Right atrium auricular region (tissue), 2 donors: ENCODE measurements around the gene MYMX. TPM values are rescaled to one million over a fixed set of nuclear protein-coding genes. Genes with fewer than 3 reads are reported as not detected.
A peak's percentile ranks its signal among the peaks of the same experiment; 100 is the strongest.

Source experiments
- DNase-seq: peaks from one replicate; pipeline ENCODE4 v3.0.0-alpha.2; 2019; ENCODE audit warnings: low spot score
- H3K27ac ChIP-seq, 2 donors: fragments of 200-600 bp; sonication (generic); 1 replicate in 1 of 2; 2 replicates in 1 of 2; pipeline ENCODE4 v1.5.1; 2016 to 2019
- H3K27me3 ChIP-seq, 2 donors: fragments of 200-600 bp; sonication (generic); one replicate each; pipeline versions ENCODE4 v1.5.1 to v1.6.0; 2017 to 2019
- H3K36me3 ChIP-seq: fragments of 200-600 bp; sonication (generic); one replicate; pipeline ENCODE4 v1.5.1; 2016
- H3K4me1 ChIP-seq, 2 donors: fragments of 200-600 bp; sonication (generic); one replicate each; pipeline versions ENCODE4 v1.5.1 to v1.6.0; 2017 to 2019
- H3K4me3 ChIP-seq, 2 donors: fragments of 200-600 bp; sonication (generic); 1 replicate in 1 of 2; 2 replicates in 1 of 2; pipeline ENCODE4 v1.5.1; 2017 to 2019; ENCODE audit warnings: mild to moderate bottlenecking in 1 of 2, moderate library complexity in 1 of 2
- H3K9me3 ChIP-seq, 2 donors: fragments of 200-600 bp; sonication (generic); one replicate each; pipeline ENCODE4 v1.5.1; 2019
- CTCF ChIP-seq, 2 donors: fragments of 200-600 bp; sonication (generic); IDR thresholded peaks; one replicate each; pipeline ENCODE4 v1.5.1; 2019; ENCODE audit warnings: antibody characterized with exemption in 2 of 2
- total RNA-seq, 2 donors: library from RNA; depleted of rRNA; stranded (reverse); fragments of >200 nt; gene quantifications; one replicate each; pipeline ENCODE4 v1.1.0, GENCODE V29; 2016

The MYMX gene
- total RNA-seq, 2 donors from 2014 or later = not detected

DNA sequence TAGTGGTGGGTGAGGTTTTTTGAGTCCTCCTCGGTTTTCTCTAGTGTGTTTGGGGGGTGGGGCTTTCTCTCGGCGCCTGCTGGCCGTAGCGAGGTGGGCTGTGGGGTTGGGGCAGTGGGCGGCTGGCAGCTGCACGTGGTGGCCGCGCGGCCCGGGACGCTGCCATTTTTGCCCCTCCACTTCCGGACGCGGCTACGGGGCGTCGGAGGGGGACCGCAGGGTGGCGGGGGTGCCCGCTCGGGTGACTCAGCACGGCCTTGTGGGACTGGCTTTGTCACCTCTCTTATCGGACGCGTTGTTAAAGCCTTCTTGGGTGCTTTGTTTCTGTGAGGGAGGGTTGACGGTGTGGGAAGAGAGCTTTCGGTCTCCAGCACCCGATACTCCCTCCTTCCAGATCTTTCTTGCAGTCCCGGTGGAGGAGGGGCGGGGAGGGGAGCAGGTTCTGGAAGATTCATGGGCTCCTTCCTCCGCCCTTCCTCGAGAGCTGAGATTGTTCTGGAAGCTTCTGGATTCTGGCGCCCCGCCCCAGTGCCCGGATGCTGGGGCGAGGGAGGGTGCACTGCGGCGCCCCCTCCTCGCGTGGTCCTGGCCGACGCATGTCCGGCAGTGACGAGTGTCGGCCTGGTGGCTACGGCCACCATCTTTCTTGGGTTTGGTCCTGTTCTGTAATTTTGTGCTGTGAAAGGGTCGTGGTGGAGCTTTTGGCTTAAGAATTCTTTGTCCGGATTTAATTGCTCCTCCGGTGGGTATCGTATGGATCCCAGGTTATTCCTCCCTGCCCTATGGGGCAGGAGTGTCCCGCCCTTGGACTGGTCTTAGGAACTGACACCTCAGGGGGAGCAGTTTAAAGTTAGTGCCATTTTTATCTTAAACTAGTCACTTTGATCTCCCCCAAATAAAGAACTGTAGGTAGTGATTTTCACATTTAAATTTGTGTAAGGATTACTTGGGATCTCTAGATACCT, 30.9 kb downstream of the MYMX start:
- H3K27ac ChIP-seq = peak overlapping the region; percentile 100
- no peak for DNase-seq
- TF ChIP-seq CTCF (IDR thresholded peaks at IDR 0.05) = no peak
- H3K4me3 ChIP-seq = peak overlapping the region; percentile 92 to 95
- H3K36me3 ChIP-seq = peaks cover 42% of the 10 kb centered on the region
- H3K4me1 ChIP-seq = peaks cover 0 to 36% of the 10 kb centered on the region in 2 donors
- no peaks in the 10 kb centered on the region for H3K9me3 ChIP-seq
- H3K27me3 ChIP-seq = no peaks in the 10 kb centered on the region

GRCh38 chr6:44248579-44248978, 31.9 kb downstream of the MYMX start:
- DNase-seq = no peak
- Histone ChIP-seq H3K27me3 (no peaks in the 10 kb centered on the region), H3K27ac (peak overlapping the region; percentile 100), H3K9me3 (no peaks in the 10 kb centered on the region), H3K4me1 (peaks cover 0 to 36% of the 10 kb centered on the region in 2 donors), H3K36me3 (peaks cover 52% of the 10 kb centered on the region), H3K4me3 (peak overlapping the region; percentile 92 to 95)
- TF ChIP-seq CTCF (IDR thresholded peaks at IDR 0.05) = no peak

DNA sequence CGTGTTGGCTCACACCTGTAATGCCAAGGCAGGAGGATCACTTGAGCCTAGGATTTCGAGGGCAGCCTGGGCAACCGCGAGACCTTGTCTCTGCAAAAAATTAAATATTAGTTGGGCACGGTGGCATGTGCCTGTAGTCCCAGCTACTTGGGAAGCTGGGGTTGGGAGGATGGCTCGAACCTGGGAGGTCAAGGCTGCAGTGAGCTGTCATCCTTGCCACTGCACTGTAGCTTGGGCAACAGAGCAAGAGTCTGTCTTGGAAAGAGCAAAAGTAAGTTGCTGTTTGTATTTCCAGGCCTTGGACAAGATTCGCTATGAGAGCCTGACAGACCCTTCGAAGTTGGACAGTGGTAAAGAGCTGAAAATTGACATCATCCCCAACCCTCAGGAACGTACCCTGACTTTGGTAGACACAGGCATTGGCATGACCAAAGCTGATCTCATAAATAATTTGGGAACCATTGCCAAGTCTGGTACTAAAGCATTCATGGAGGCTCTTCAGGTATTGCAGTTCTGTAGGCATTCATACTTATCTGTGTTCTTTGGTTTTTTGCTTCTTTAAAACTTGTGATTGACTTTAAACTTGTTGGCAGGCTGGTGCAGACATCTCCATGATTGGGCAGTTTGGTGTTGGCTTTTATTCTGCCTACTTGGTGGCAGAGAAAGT, 32.5 kb downstream of the MYMX start:
- peaks cover 58% of the 10 kb centered on the region for H3K36me3 ChIP-seq
- H3K4me3 ChIP-seq = no peak overlapping the region
- DNase-seq = no peak
- H3K27me3 ChIP-seq = no peaks in the 10 kb centered on the region
- peaks cover 0 to 39% of the 10 kb centered on the region in 2 donors for H3K4me1 ChIP-seq
- no peak for TF ChIP-seq CTCF (IDR thresholded peaks at IDR 0.05)
- no peak overlapping the region for H3K27ac ChIP-seq
- no peaks in the 10 kb centered on the region for H3K9me3 ChIP-seq

GRCh38 chr6:44250067-44250717, 33.5 kb downstream of the MYMX start:
- peaks cover 68% of the 10 kb centered on the region for H3K36me3 ChIP-seq
- H3K27me3 ChIP-seq = no peaks in the 10 kb centered on the region
- no peak for DNase-seq
- H3K9me3 ChIP-seq = no peaks in the 10 kb centered on the region
- peaks cover 0 to 40% of the 10 kb centered on the region in 2 donors for H3K4me1 ChIP-seq
- no peak for TF ChIP-seq CTCF (IDR thresholded peaks at IDR 0.05)
- no peak overlapping the region for H3K4me3 ChIP-seq
- H3K27ac ChIP-seq = no peak overlapping the region

- H3K4me3 ChIP-seq = no peak overlapping the region
- H3K27me3 ChIP-seq = no peaks in the 10 kb centered on the region
- TF ChIP-seq CTCF (IDR thresholded peaks at IDR 0.05) = no peak
- no peaks in the 10 kb centered on the region for H3K9me3 ChIP-seq
- no peak for DNase-seq
- H3K4me1 ChIP-seq = peaks cover 0 to 36% of the 10 kb centered on the region in 2 donors
- H3K36me3 ChIP-seq = peaks cover 71% of the 10 kb centered on the region
- no peak overlapping the region for H3K27ac ChIP-seq
Observed at GRCh38 chr6:44250718-44251123, 34.0 kb downstream of the MYMX start.
